ENCODE data around the gene LRMDA. TPM values are rescaled to one million over a fixed set of nuclear protein-coding genes. Genes with fewer than 3 reads are reported as not detected.

LRMDA gene
- total RNA-seq, 2 experiments from 2014 or later, result not detected

- H3K4me3 Mint-ChIP-seq, result no peak overlapping the region
- H3K36me3 ChIP-seq (ENCODE audit: insufficient read depth, low read length), result no peaks in the 10 kb centered on the region
- H3K27me3 ChIP-seq (ENCODE audit: control insufficient read depth in 1 of 2, insufficient read depth in 2 of 2, low read length in 2 of 2), result peaks cover 0 to 7% of the 10 kb centered on the region in 2 experiments
- no peak overlapping the region for H3K27ac Mint-ChIP-seq
- H3K4me3 ChIP-seq (ENCODE audit: low read length), result no peak overlapping the region
- ATAC-seq (ENCODE audit: poor library complexity) (no peak), DNase-seq (no peak)
- no peaks in the 10 kb centered on the region for H3K9me3 Mint-ChIP-seq
- peaks cover 25% of the 10 kb centered on the region for H3K27me3 Mint-ChIP-seq
- no peaks in the 10 kb centered on the region for H3K4me1 ChIP-seq (ENCODE audit: insufficient read depth, low read length)
- no peak overlapping the region for H3K27ac ChIP-seq (ENCODE audit: low read depth in 1 of 2, low read length in 2 of 2)
- no peaks in the 10 kb centered on the region for H3K9me3 ChIP-seq (ENCODE audit: control insufficient read depth in 1 of 2, insufficient read depth in 1 of 2, low read length in 2 of 2)
- ChIA-PET POLR2A (no interaction called here), CTCF (no interaction called here)
- intact Hi-C loops (cut with DNase I, micrococcal nuclease), result no loop called here
- no peak for TF ChIP-seq CTCF (IDR thresholded peaks at IDR 0.05)
- H3K36me3 Mint-ChIP-seq (ENCODE audit: low read depth), result no peaks in the 10 kb centered on the region
- no peaks in the 10 kb centered on the region for H3K4me1 Mint-ChIP-seq (ENCODE audit: low read depth)
Measured at GRCh38 chr10:75495434-75496190, 64.2 kb downstream of the LRMDA start.

GRCh38 chr10:75496191-75496567 is 64.8 kb downstream of the LRMDA start:
- no peak overlapping the region for H3K4me3 Mint-ChIP-seq
- DNase-seq (no peak), ATAC-seq (ENCODE audit: poor library complexity) (no peak)
- Histone ChIP-seq H3K27me3 (ENCODE audit: control insufficient read depth in 1 of 2, insufficient read depth in 2 of 2, low read length in 2 of 2) (peaks cover 0 to 7% of the 10 kb centered on the region in 2 experiments), H3K4me1 (ENCODE audit: insufficient read depth, low read length) (no peaks in the 10 kb centered on the region), H3K27ac (ENCODE audit: low read depth in 1 of 2, low read length in 2 of 2) (no peak overlapping the region), H3K4me3 (ENCODE audit: low read length) (no peak overlapping the region), H3K36me3 (ENCODE audit: insufficient read depth, low read length) (no peaks in the 10 kb centered on the region), H3K9me3 (ENCODE audit: control insufficient read depth in 1 of 2, insufficient read depth in 1 of 2, low read length in 2 of 2) (no peaks in the 10 kb centered on the region)
- no peak overlapping the region for H3K27ac Mint-ChIP-seq
- intact Hi-C loops (cut with DNase I, micrococcal nuclease), result no loop called here
- no peaks in the 10 kb centered on the region for H3K9me3 Mint-ChIP-seq
- ChIA-PET CTCF (no interaction called here), POLR2A (no interaction called here)
- H3K27me3 Mint-ChIP-seq, result peaks cover 25% of the 10 kb centered on the region
- no peak for TF ChIP-seq CTCF (IDR thresholded peaks at IDR 0.05)
- H3K36me3 Mint-ChIP-seq (ENCODE audit: low read depth), result no peaks in the 10 kb centered on the region
- H3K4me1 Mint-ChIP-seq (ENCODE audit: low read depth), result no peaks in the 10 kb centered on the region

GRCh38 chr10:75497997-75498883 is 66.8 kb downstream of the LRMDA start:
- Histone ChIP-seq H3K27me3 (ENCODE audit: control insufficient read depth in 1 of 2, insufficient read depth in 2 of 2, low read length in 2 of 2) (peaks cover 0 to 6% of the 10 kb centered on the region in 2 experiments), H3K27ac (ENCODE audit: low read depth in 1 of 2, low read length in 2 of 2) (no peak overlapping the region), H3K4me3 (ENCODE audit: low read length) (no peak overlapping the region), H3K4me1 (ENCODE audit: insufficient read depth, low read length) (no peaks in the 10 kb centered on the region), H3K36me3 (ENCODE audit: insufficient read depth, low read length) (no peaks in the 10 kb centered on the region), H3K9me3 (ENCODE audit: control insufficient read depth in 1 of 2, insufficient read depth in 1 of 2, low read length in 2 of 2) (no peaks in the 10 kb centered on the region)
- Mint-ChIP-seq H3K36me3 (ENCODE audit: low read depth) (no peaks in the 10 kb centered on the region), H3K4me1 (ENCODE audit: low read depth) (no peaks in the 10 kb centered on the region), H3K27me3 (peaks cover 17% of the 10 kb centered on the region), H3K4me3 (no peak overlapping the region), H3K27ac (no peak overlapping the region), H3K9me3 (no peaks in the 10 kb centered on the region)
- no peak for ATAC-seq (ENCODE audit: poor library complexity)
- TF ChIP-seq CTCF (IDR thresholded peaks at IDR 0.05), result no peak
- POLR2A ChIA-PET, result no interaction called here
- intact Hi-C loops (cut with DNase I, micrococcal nuclease), result no loop called here
- CTCF ChIA-PET, result no interaction called here
- DNase-seq, result no peak
